ENCODE results near the gene CSN3.

Gene CSN3

DNA sequence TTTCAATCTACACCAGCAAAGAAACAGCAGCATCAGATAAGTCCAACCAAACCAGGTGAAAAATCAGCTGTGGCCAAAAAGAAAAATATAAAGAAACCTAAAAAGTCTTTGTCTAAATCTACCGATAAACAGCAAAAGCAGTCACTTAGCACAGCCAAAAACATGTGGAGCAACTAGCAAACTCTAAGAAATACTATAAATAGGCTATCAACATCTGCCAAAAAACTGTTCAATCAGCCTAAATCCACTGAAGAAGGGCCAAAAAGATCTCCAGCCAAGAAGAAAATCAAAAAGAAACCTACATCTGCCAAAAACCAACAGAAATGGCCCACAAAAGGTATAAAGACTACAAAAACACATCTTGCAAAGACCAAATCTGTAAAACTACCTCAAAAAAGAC, 55.7 kb downstream of the CSN3 start:
- H3K4me3 ChIP-seq (replicated peaks in 1 of 2; ENCODE audit: low read depth in 2 of 2, low read length in 2 of 2), result no peak overlapping the region
- no peak for DNase-seq (ENCODE audit: low read depth in 2 of 2)
- TF ChIP-seq, protein P1, sequence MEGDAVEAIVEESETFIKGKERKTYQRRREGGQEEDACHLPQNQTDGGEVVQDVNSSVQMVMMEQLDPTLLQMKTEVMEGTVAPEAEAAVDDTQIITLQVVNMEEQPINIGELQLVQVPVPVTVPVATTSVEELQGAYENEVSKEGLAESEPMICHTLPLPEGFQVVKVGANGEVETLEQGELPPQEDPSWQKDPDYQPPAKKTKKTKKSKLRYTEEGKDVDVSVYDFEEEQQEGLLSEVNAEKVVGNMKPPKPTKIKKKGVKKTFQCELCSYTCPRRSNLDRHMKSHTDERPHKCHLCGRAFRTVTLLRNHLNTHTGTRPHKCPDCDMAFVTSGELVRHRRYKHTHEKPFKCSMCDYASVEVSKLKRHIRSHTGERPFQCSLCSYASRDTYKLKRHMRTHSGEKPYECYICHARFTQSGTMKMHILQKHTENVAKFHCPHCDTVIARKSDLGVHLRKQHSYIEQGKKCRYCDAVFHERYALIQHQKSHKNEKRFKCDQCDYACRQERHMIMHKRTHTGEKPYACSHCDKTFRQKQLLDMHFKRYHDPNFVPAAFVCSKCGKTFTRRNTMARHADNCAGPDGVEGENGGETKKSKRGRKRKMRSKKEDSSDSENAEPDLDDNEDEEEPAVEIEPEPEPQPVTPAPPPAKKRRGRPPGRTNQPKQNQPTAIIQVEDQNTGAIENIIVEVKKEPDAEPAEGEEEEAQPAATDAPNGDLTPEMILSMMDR (IDR thresholded peaks at IDR 0.05; ENCODE audit: low read depth, low read length), result no peak

GRCh38 chr4:70299643-70300042, 57.2 kb downstream of the CSN3 start:
- no peak for DNase-seq (ENCODE audit: low read depth in 2 of 2)
- H3K4me3 ChIP-seq (replicated peaks in 1 of 2; ENCODE audit: low read depth in 2 of 2, low read length in 2 of 2), result no peak overlapping the region
- TF ChIP-seq, protein P1 (IDR thresholded peaks at IDR 0.05; ENCODE audit: low read depth, low read length), result no peak

DNA sequence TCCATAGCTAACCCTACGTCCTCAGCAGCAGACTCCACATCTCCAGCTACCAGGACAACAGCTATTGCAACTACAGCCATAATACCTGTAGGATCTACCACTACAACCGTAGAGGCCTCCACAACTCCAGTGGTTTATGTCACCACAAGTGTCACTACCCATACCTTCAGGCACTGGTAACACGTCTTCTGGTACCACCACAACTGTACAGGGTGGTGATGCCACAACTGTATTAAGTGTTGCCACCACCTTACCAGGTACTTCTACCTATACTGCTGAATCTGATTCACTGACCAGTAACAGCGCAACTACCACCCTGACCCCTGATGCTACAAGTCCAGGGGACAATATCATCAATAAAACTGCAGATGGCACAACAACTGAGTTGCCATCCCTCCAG, 57.8 kb downstream of the CSN3 start:
- TF ChIP-seq, protein P1 (IDR thresholded peaks at IDR 0.05; ENCODE audit: low read depth, low read length), result no peak
- no peak overlapping the region for H3K4me3 ChIP-seq (replicated peaks in 1 of 2; ENCODE audit: low read depth in 2 of 2, low read length in 2 of 2)
- no peak for DNase-seq (ENCODE audit: low read depth in 2 of 2)

All from cardiac fibroblast (primary cell).